GM12878 (cell line): ENCODE data around the gene DYNC1I1. TPM values are rescaled to one million over a fixed set of nuclear protein-coding genes. Genes with fewer than 3 reads are reported as not detected.

Experiments used
- ATAC-seq: fragments of 200-7000 bp; cut with Tn5 transposase; 3 replicates; pipeline ENCODE4 v1.9.1; 2020; ENCODE audit warnings: mild to moderate bottlenecking, moderate library complexity
- BruUV-seq: library from RNA; stranded (reverse); fragments of 400-500 nt; replicated peaks from 2 replicates; lab custom pipeline; 2021; lab: Mats Ljungman, UMichigan
- CTCF ChIA-PET: fragments of 300-600 bp; sonication (Branson Sonifier 250); formaldehyde crosslinking; extraction: SDS; loops from one replicate; lab custom pipeline; 2021; ENCODE audit warnings: inconsistent platforms; lab: Yijun Ruan, JAX
- POLR2A ChIA-PET: fragments of 350-600 bp; formaldehyde crosslinking; extraction: SDS; loops from one replicate; lab custom pipeline; 2021; ENCODE audit warnings: inconsistent platforms; lab: Charles Lee
- RAD21 ChIA-PET: fragments of 300-600 bp; sonication (Branson Sonifier 250); formaldehyde crosslinking; loops from one replicate; lab custom pipeline; 2023; ENCODE audit warnings: antibody characterized with exemption; ENCODE audit not compliant: unreplicated experiment; lab: Charles Lee
- SMC1A ChIA-PET: fragments of 300-600 bp; sonication (Branson Sonifier 250); formaldehyde crosslinking; loops from one replicate; lab custom pipeline; 2023; ENCODE audit not compliant: unreplicated experiment, uncharacterized antibody; lab: Charles Lee
- DNase-seq: peaks from one replicate; pipeline ENCODE4 v3.0.0-alpha.2; 2011; ENCODE audit warnings: low read depth, low spot score
- FAIRE-seq: peaks from 3 replicates; lab custom pipeline; 2011; peaks lifted over from hg19 to GRCh38; lab: Jason Lieb, UNC
- H2AFZ ChIP-seq: 2 replicates; pipeline ENCODE4 v1.6.0; 2011; ENCODE audit warnings: low read depth, low read length, control low read depth; ENCODE audit not compliant: control insufficient read depth
- H3K27ac ChIP-seq: 2 replicates; pipeline ENCODE4 v1.5.1; 2011; ENCODE audit warnings: control low read depth; ENCODE audit not compliant: control insufficient read depth, insufficient read depth
- H3K27me3 ChIP-seq, 2 experiments: replicated peaks in 1 of 2; 2 replicates each; pipeline versions ENCODE4 v1.6.0 to v1.6.1; 2011; ENCODE audit warnings: low read length in 1 of 2; ENCODE audit not compliant: control insufficient read depth in 2 of 2, insufficient read depth in 2 of 2
- H3K36me3 ChIP-seq, 2 experiments: 2 replicates each; pipeline ENCODE4 v1.5.1; 2011; ENCODE audit warnings: low read length in 1 of 2; ENCODE audit not compliant: control insufficient read depth in 2 of 2, insufficient read depth in 2 of 2
- H3K4me1 ChIP-seq: 2 replicates; pipeline ENCODE4 v1.6.1; 2011; ENCODE audit warnings: mild to moderate bottlenecking, low read length, moderate library complexity, mixed read lengths; ENCODE audit not compliant: control insufficient read depth, insufficient read depth
- H3K4me2 ChIP-seq: 2 replicates; pipeline ENCODE4 v1.6.0; 2011; ENCODE audit warnings: control low read depth; ENCODE audit not compliant: control insufficient read depth, insufficient read depth
- H3K4me3 ChIP-seq: fragments of 200-600 bp; sonication (generic); 2 replicates; pipeline ENCODE4 v1.5.1; 2016
- H3K79me2 ChIP-seq: 2 replicates; pipeline ENCODE4 v1.6.0; 2011; ENCODE audit warnings: low read length; ENCODE audit not compliant: control insufficient read depth, insufficient read depth
- H3K9ac ChIP-seq: 2 replicates; pipeline ENCODE4 v1.8.0; 2011; ENCODE audit warnings: low read length, control low read depth, mixed read lengths; ENCODE audit not compliant: control insufficient read depth, insufficient read depth
- H3K9me3 ChIP-seq: replicated peaks from 3 replicates; pipeline ENCODE4 v1.5.1; 2011; ENCODE audit warnings: mild to moderate bottlenecking, low read length; ENCODE audit not compliant: control insufficient read depth, insufficient read depth
- H4K20me1 ChIP-seq: 2 replicates; pipeline ENCODE4 v1.6.0; 2011; ENCODE audit not compliant: control insufficient read depth, insufficient read depth
- ASH2L ChIP-seq: fragments of 300-600, 200-600 bp; sonication (generic); IDR thresholded peaks from 2 replicates; pipeline ENCODE4 v1.6.1; 2017; ENCODE audit warnings: low read depth, mild to moderate bottlenecking, borderline replicate concordance
- BACH1 ChIP-seq: fragments of 450-650 bp; IDR thresholded peaks from 2 replicates; pipeline ENCODE4 v1.6.1; 2017; ENCODE audit warnings: mild to moderate bottlenecking, borderline replicate concordance
- CHD1 ChIP-seq: IDR thresholded peaks from 2 replicates; pipeline ENCODE4 v1.6.1; 2012; ENCODE audit warnings: low read depth, low read length, improper control_type of control experiment
- CHD2 ChIP-seq: IDR thresholded peaks from 2 replicates; pipeline ENCODE4 v1.6.1; 2011; ENCODE audit warnings: low read depth, low read length, improper control_type of control experiment, borderline replicate concordance
- DPF2 ChIP-seq: fragments of 450-650 bp; IDR thresholded peaks from 2 replicates; pipeline ENCODE4 v1.6.1; 2017; ENCODE audit warnings: mild to moderate bottlenecking
- NR2F1 ChIP-seq: fragments of 450-650 bp; conservative IDR thresholded peaks from 2 replicates; pipeline ENCODE4 v1.6.1; 2017; ENCODE audit warnings: mild to moderate bottlenecking
- RAD21 ChIP-seq: IDR thresholded peaks from 2 replicates; pipeline ENCODE4 v1.6.1; 2011; ENCODE audit warnings: mild to moderate bottlenecking, low read depth, low read length, moderate library complexity; ENCODE audit not compliant: insufficient read depth
- SMAD5 ChIP-seq: IDR thresholded peaks from 2 replicates; pipeline ENCODE4 v1.6.1; 2016; ENCODE audit warnings: antibody characterized with exemption, low read depth
- USF1 ChIP-seq: IDR thresholded peaks from 2 replicates; pipeline ENCODE4 v1.6.1; 2011; ENCODE audit warnings: borderline replicate concordance, low read depth, mild to moderate bottlenecking, moderate library complexity, mixed read lengths, low read length; ENCODE audit not compliant: insufficient read depth; ENCODE audit errors: extremely low read length
- ZBTB4 ChIP-seq: fragments of 450-650 bp; formaldehyde crosslinking; IDR thresholded peaks from 2 replicates; pipeline ENCODE4 v1.4.0; 2022; ENCODE audit warnings: mild to moderate bottlenecking, moderate library complexity
- ZZZ3 ChIP-seq: IDR thresholded peaks from 2 replicates; pipeline ENCODE4 v1.6.1; 2011; ENCODE audit warnings: low read depth; ENCODE audit not compliant: control insufficient read depth, insufficient read length
- WGBS: methylation state at CpG from one replicate; pipeline ENCODE4 v1.1.6; 2016; ENCODE audit warnings: low lambda C conversion rate; ENCODE audit not compliant: insufficient replicate concordance, insufficient coverage; ENCODE audit errors: missing lambda C conversion rate; 5-methylcytosine and 5-hydroxymethylcytosine counted together
- in situ Hi-C: fragments of 300-500 bp; cut with MboI; formaldehyde crosslinking; loops from 9 replicates; pipeline ENCODE4 v1.14.3; 2018; ENCODE audit warnings: mixed read lengths
- intact Hi-C: fragments of 100-400 bp; cut with micrococcal nuclease; formaldehyde crosslinking; loops from one replicate; pipeline ENCODE4 v1.14.2; 2022; ENCODE audit not compliant: unreplicated experiment
- polyA plus RNA-seq, 11 experiments: library from polyadenylated mRNA; depleted of rRNA in 4 of 11; unstranded in 6 of 11; stranded (reverse) in 5 of 11; fragments of >200 nt; fragmentation: Nextera tagmentation in 4 of 11; fragmentation: Illumina TruSeq in 1 of 11; extraction: Ambion mirVana in 4 of 11; extraction: Trizol in 1 of 11; gene quantifications; 1 replicate in 1 of 11; 2 replicates in 10 of 11; pipeline versions ENCODE4 v1.2.1 to v1.2.3, GENCODE V29; 2011 to 2016; ENCODE audit warnings: inconsistent platforms in 2 of 11, missing spikeins in 2 of 11, low read depth in 1 of 11
- total RNA-seq, 4 experiments: library from RNA; depleted of rRNA in 3 of 4; stranded (reverse); fragments of >200 nt in 3 of 4; fragmentation: Illumina TruSeq in 1 of 4; extraction: Trizol in 1 of 4; gene quantifications; 2 replicates each; pipeline versions ENCODE4 v1.2.1 to v1.2.3, GENCODE V29; 2013 to 2021

The DYNC1I1 gene
- total and polyA plus RNA-seq, 10 of the 15 experiments (the other 5 are each of a cell fraction or from before 2014, with no cell fraction given): 0.05 to 0.91 (median 0.14) TPM; not detected in 3

GRCh38 chr7:95927756-95928155, 155.4 kb downstream of the DYNC1I1 start:
- H3K9me3 ChIP-seq: no peaks in the 10 kb centered on the region
- no peak overlapping the region for H3K4me2 ChIP-seq
- no peak overlapping the region for H3K4me3 ChIP-seq
- WGBS: 7% methylated on average over 5 of the region's 5 CpGs
- intact Hi-C loops: no loop called here
- H3K27me3 ChIP-seq: peaks cover 2 to 3% of the 10 kb centered on the region in 2 experiments; a peak in 1 of 4 replicates
- in situ Hi-C loops: no loop called here
- no peak overlapping the region for H2AFZ ChIP-seq
- ATAC-seq: no peak
- TF ChIP-seq ZZZ3 (no peak), RAD21 (no peak), BACH1 (no peak), SMAD5 (no peak), USF1 (no peak)
- TF ChIP-seq, all 136 proteins: peak for 0
- no peak overlapping the region for H3K9ac ChIP-seq
- POLR2A ChIA-PET: no interaction called here
- no peaks in the 10 kb centered on the region for H4K20me1 ChIP-seq
- FAIRE-seq (no peak), DNase-seq (no peak)
- no TSS peak for BruUV-seq
- H3K36me3 ChIP-seq: no peaks in the 10 kb centered on the region
- no peak overlapping the region for H3K27ac ChIP-seq
- no peaks in the 10 kb centered on the region for H3K79me2 ChIP-seq
- CTCF ChIA-PET: no interaction called here
- RAD21 ChIA-PET: no interaction called here
- no peaks in the 10 kb centered on the region for H3K4me1 ChIP-seq
- SMC1A ChIA-PET: interaction anchor here (1.1 kb wide), 1 partner anchor 8 kb away, joined by 5 read pairs; no protein-coding TSS in a partner anchor

GRCh38 chr7:95929710-95930280, 157.4 kb downstream of the DYNC1I1 start:
- Histone ChIP-seq H2AFZ (no peak overlapping the region), H3K4me2 (no peak overlapping the region), H4K20me1 (no peaks in the 10 kb centered on the region), H3K79me2 (no peaks in the 10 kb centered on the region), H3K27me3 (peaks cover 2 to 3% of the 10 kb centered on the region in 2 experiments; a peak in 1 of 4 replicates), H3K4me3 (no peak overlapping the region), H3K4me1 (no peaks in the 10 kb centered on the region), H3K9me3 (no peaks in the 10 kb centered on the region), H3K36me3 (no peaks in the 10 kb centered on the region), H3K9ac (no peak overlapping the region), H3K27ac (no peak overlapping the region)
- ChIA-PET RAD21 (no interaction called here), CTCF (no interaction called here), POLR2A (no interaction called here), SMC1A (interaction anchor here (1.3 to 1.8 kb wide), 4 partner anchors 8 to 1907 kb away, joined by 3 to 6 read pairs (median 3); no protein-coding TSS in a partner anchor)
- no peak for FAIRE-seq
- intact Hi-C loops: no loop called here
- ATAC-seq: no peak
- in situ Hi-C loops: no loop called here
- no peak for DNase-seq
- BruUV-seq: no TSS peak
- 0% methylated on average over 1 of the region's 1 CpG for WGBS
- TF ChIP-seq NR2F1 (no peak), DPF2 (no peak), ASH2L (no peak), CHD2 (no peak), ZBTB4 (CRISPR knock-in tag) (no peak), CHD1 (no peak)
